GM23338 (cell line): ENCODE measurements around the gene DCAF7. TPM values are rescaled to one million over a fixed set of nuclear protein-coding genes. Genes with fewer than 3 reads are reported as not detected.

Experiments
- ATAC-seq: fragments of 200-7000 bp; cut with Tn5 transposase; 3 replicates; pipeline ENCODE4 v1.9.1; 2020
- DNase-seq: peaks from one replicate; pipeline ENCODE4 v3.0.0-alpha.2; 2015; ENCODE audit warnings: low spot score
- H2AFZ ChIP-seq: fragments of 200-600 bp; sonication (generic); 2 replicates; pipeline ENCODE4 v1.8.0; 2016; ENCODE audit warnings: antibody characterized with exemption, mild to moderate bottlenecking, moderate library complexity
- H3F3A ChIP-seq: fragments of 200-600 bp; sonication (generic); replicated peaks from 2 replicates; pipeline ENCODE4 v1.8.0; 2017; ENCODE audit warnings: antibody characterized with exemption, mixed run types, low read depth
- H3K27ac ChIP-seq: fragments of 200-600 bp; sonication (generic); 2 replicates; pipeline ENCODE4 v1.6.1; 2016; ENCODE audit warnings: low read depth
- H3K27me3 ChIP-seq: fragments of 200-600 bp; sonication (generic); 2 replicates; pipeline ENCODE4 v1.8.0; 2016; ENCODE audit warnings: mild to moderate bottlenecking, mixed run types, moderate library complexity; ENCODE audit not compliant: insufficient read depth
- H3K36me3 ChIP-seq: fragments of 200-600 bp; sonication (generic); 2 replicates; pipeline ENCODE4 v1.8.0; 2016; ENCODE audit warnings: mild to moderate bottlenecking; ENCODE audit not compliant: insufficient read depth
- H3K4me1 ChIP-seq: fragments of 200-600 bp; sonication (generic); 2 replicates; pipeline ENCODE4 v1.8.0; 2016; ENCODE audit warnings: mild to moderate bottlenecking, moderate library complexity; ENCODE audit not compliant: insufficient read depth
- H3K4me2 ChIP-seq: fragments of 200-600 bp; sonication (generic); 2 replicates; pipeline ENCODE4 v1.7.1; 2017; ENCODE audit warnings: mixed run types
- H3K4me3 ChIP-seq: fragments of 200-600 bp; sonication (generic); 2 replicates; pipeline ENCODE4 v1.6.1; 2016; ENCODE audit warnings: mixed run types
- H3K79me2 ChIP-seq: fragments of 200-600 bp; sonication (generic); replicated peaks from 2 replicates; pipeline ENCODE4 v1.8.0; 2017; ENCODE audit warnings: mild to moderate bottlenecking; ENCODE audit not compliant: insufficient read depth
- H3K9me2 ChIP-seq: fragments of 200-600 bp; sonication (generic); 2 replicates; pipeline ENCODE4 v1.8.0; 2017; ENCODE audit not compliant: insufficient read depth
- H4K20me1 ChIP-seq: fragments of 200-600 bp; sonication (generic); replicated peaks from 2 replicates; pipeline ENCODE4 v1.8.0; 2017; ENCODE audit warnings: mild to moderate bottlenecking; ENCODE audit not compliant: insufficient read depth
- H3K27ac Mint-ChIP-seq: 2 replicates; pipeline ENCODE4 v1.8.0; 2020; ENCODE audit warnings: inconsistent platforms, mild to moderate bottlenecking, moderate library complexity, mixed read lengths
- H3K27me3 Mint-ChIP-seq: 3 replicates; pipeline ENCODE4 v1.8.0; 2022; ENCODE audit warnings: low read depth, mild to moderate bottlenecking, moderate library complexity, mixed read lengths, inconsistent platforms; ENCODE audit not compliant: insufficient read depth, poor library complexity
- H3K36me3 Mint-ChIP-seq: 3 replicates; pipeline ENCODE4 v1.8.0; 2021; ENCODE audit warnings: low read depth, mild to moderate bottlenecking, inconsistent platforms, moderate library complexity, mixed read lengths
- H3K4me1 Mint-ChIP-seq: 3 replicates; pipeline ENCODE4 v1.8.0; 2020; ENCODE audit warnings: mild to moderate bottlenecking, inconsistent platforms, mixed read lengths
- H3K4me3 Mint-ChIP-seq: 3 replicates; pipeline ENCODE4 v1.8.0; 2021; ENCODE audit warnings: moderate library complexity, mild to moderate bottlenecking, inconsistent platforms, mixed read lengths
- H3K9me3 Mint-ChIP-seq: 3 replicates; pipeline ENCODE4 v1.8.0; 2020; ENCODE audit warnings: moderate library complexity, mild to moderate bottlenecking, inconsistent platforms, mixed read lengths
- CREB1 ChIP-seq: fragments of 250-450 bp; sonication (Bioruptor Pico); IDR thresholded peaks from 2 replicates; pipeline ENCODE4 v1.5.0; 2020; ENCODE audit warnings: low read depth, mild to moderate bottlenecking, moderate library complexity
- EZH2 ChIP-seq: fragments of 200-600 bp; sonication (generic); IDR thresholded peaks from one replicate; pipeline ENCODE4 v1.8.0; 2017; ENCODE audit warnings: antibody characterized with exemption, mild to moderate bottlenecking, low read depth; ENCODE audit not compliant: unreplicated experiment
- EZH2phosphoT487 ChIP-seq: fragments of 200-600 bp; sonication (generic); IDR thresholded peaks from one replicate; pipeline ENCODE4 v1.8.1; 2018; ENCODE audit warnings: antibody characterized with exemption; ENCODE audit not compliant: unreplicated experiment
- JUNB ChIP-seq: IDR thresholded peaks from one replicate; pipeline ENCODE4 v1.6.1; 2016; ENCODE audit warnings: antibody characterized with exemption; ENCODE audit not compliant: unreplicated experiment
- NANOG ChIP-seq: IDR thresholded peaks from 2 replicates; pipeline ENCODE4 v1.6.1; 2016; ENCODE audit warnings: antibody characterized with exemption, borderline replicate concordance
- POLR2AphosphoS5 ChIP-seq: IDR thresholded peaks from 2 replicates; pipeline ENCODE4 v1.6.1; 2016; ENCODE audit warnings: antibody characterized with exemption, low read depth
- REST ChIP-seq: IDR thresholded peaks from one replicate; pipeline ENCODE4 v1.6.1; 2018; ENCODE audit warnings: antibody characterized with exemption; ENCODE audit not compliant: unreplicated experiment
- STAT1 ChIP-seq: IDR thresholded peaks from one replicate; pipeline ENCODE4 v1.6.1; 2016; ENCODE audit warnings: antibody characterized with exemption; ENCODE audit not compliant: unreplicated experiment
- ZNF114 ChIP-seq: fragments of 250-450 bp; sonication (Bioruptor Pico); IDR thresholded peaks from 2 replicates; pipeline ENCODE4 v1.5.0; 2020; ENCODE audit warnings: mild to moderate bottlenecking, moderate library complexity
- ZNF331 ChIP-seq: fragments of 250-450 bp; sonication (Bioruptor Pico); IDR thresholded peaks from 2 replicates; pipeline ENCODE4 v1.5.0; 2020; ENCODE audit warnings: low read depth, mild to moderate bottlenecking, moderate library complexity
- polyA plus RNA-seq: library from polyadenylated mRNA; unstranded; fragments of >200 nt; fragmentation: Nextera tagmentation; extraction: Ambion mirVana; gene quantifications from 2 replicates; pipeline ENCODE4 v1.2.1, GENCODE V29; 2016
- total RNA-seq: library from RNA; depleted of rRNA; stranded (reverse); fragments of >200 nt; shearing (Covaris generic); gene quantifications from 2 replicates; pipeline ENCODE4 v1.2.3, GENCODE V29; 2014
- TF ChIP-seq, protein P1 (sequence below): IDR thresholded peaks from 2 replicates; pipeline ENCODE4 v1.6.1; 2016; ENCODE audit warnings: antibody characterized with exemption
- TF ChIP-seq, protein P2 (sequence below), 2 experiments: fragments of 200-600 bp in 1 of 2; sonication (generic) in 1 of 2; conservative IDR thresholded peaks; 2 replicates each; pipeline versions ENCODE4 v1.5.1 to v1.6.1; 2016 to 2017; ENCODE audit warnings: antibody characterized with exemption in 2 of 2, low read depth in 2 of 2, mild to moderate bottlenecking in 2 of 2, moderate library complexity in 1 of 2

The DCAF7 gene
- total and polyA plus RNA-seq, 2 experiments from 2014 or later: 31.3 to 60.1 TPM

GRCh38 chr17:63592797-63593196, 42.5 kb downstream of the DCAF7 start (continued):
- TF ChIP-seq ZNF114 (CRISPR knock-in tag) (no peak), NANOG (no peak), JUNB (no peak), ZNF331 (CRISPR knock-in tag) (no peak)
- TF ChIP-seq, protein P1, sequence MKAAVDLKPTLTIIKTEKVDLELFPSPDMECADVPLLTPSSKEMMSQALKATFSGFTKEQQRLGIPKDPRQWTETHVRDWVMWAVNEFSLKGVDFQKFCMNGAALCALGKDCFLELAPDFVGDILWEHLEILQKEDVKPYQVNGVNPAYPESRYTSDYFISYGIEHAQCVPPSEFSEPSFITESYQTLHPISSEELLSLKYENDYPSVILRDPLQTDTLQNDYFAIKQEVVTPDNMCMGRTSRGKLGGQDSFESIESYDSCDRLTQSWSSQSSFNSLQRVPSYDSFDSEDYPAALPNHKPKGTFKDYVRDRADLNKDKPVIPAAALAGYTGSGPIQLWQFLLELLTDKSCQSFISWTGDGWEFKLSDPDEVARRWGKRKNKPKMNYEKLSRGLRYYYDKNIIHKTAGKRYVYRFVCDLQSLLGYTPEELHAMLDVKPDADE: no peak
- TF ChIP-seq, protein P2, sequence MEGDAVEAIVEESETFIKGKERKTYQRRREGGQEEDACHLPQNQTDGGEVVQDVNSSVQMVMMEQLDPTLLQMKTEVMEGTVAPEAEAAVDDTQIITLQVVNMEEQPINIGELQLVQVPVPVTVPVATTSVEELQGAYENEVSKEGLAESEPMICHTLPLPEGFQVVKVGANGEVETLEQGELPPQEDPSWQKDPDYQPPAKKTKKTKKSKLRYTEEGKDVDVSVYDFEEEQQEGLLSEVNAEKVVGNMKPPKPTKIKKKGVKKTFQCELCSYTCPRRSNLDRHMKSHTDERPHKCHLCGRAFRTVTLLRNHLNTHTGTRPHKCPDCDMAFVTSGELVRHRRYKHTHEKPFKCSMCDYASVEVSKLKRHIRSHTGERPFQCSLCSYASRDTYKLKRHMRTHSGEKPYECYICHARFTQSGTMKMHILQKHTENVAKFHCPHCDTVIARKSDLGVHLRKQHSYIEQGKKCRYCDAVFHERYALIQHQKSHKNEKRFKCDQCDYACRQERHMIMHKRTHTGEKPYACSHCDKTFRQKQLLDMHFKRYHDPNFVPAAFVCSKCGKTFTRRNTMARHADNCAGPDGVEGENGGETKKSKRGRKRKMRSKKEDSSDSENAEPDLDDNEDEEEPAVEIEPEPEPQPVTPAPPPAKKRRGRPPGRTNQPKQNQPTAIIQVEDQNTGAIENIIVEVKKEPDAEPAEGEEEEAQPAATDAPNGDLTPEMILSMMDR (conservative IDR thresholded peaks at IDR 0.05; ENCODE audit: low read depth in 2 of 2): no peak

- ATAC-seq (no peak; the same call in 1 of the 3 replicates), DNase-seq (no peak)
- no peak overlapping the region for H3K27ac Mint-ChIP-seq
- H3K4me3 ChIP-seq: no peak overlapping the region
- H2AFZ ChIP-seq: no peak overlapping the region
- H3K36me3 ChIP-seq: peaks cover 9% of the 10 kb centered on the region; the same call in 1 of the 2 replicates
- no peak overlapping the region for H3K4me2 ChIP-seq
- H4K20me1 ChIP-seq: no peaks in the 10 kb centered on the region
- H3F3A ChIP-seq: no peaks in the 10 kb centered on the region
- H3K79me2 ChIP-seq: no peaks in the 10 kb centered on the region
- H3K36me3 Mint-ChIP-seq: peaks cover 18% of the 10 kb centered on the region
- H3K9me3 Mint-ChIP-seq: no peaks in the 10 kb centered on the region
- H3K27me3 Mint-ChIP-seq: peaks cover 5% of the 10 kb centered on the region
- peaks cover 1% of the 10 kb centered on the region; the same call in 2 of the 3 replicates for H3K4me1 Mint-ChIP-seq
- H3K9me2 ChIP-seq: no peaks in the 10 kb centered on the region
- H3K27me3 ChIP-seq: no peaks in the 10 kb centered on the region
- H3K4me3 Mint-ChIP-seq: no peak overlapping the region
- H3K4me1 ChIP-seq: no peaks in the 10 kb centered on the region
- no peak overlapping the region for H3K27ac ChIP-seq
- TF ChIP-seq STAT1: no peak
- no peak for TF ChIP-seq REST
- no peak for TF ChIP-seq NANOG
- no peak for TF ChIP-seq EZH2phosphoT487
- no peak for TF ChIP-seq EZH2
- TF ChIP-seq, protein P1: no peak
- TF ChIP-seq JUNB: no peak
- no peak for TF ChIP-seq CREB1
- TF ChIP-seq POLR2AphosphoS5: no peak
Measured at GRCh38 chr17:63595132-63595531, 44.9 kb downstream of the DCAF7 start.
